Neural cell (in vitro differentiated cells): ENCODE results near the gene HIVEP3. TPM values are rescaled to one million over a fixed set of nuclear protein-coding genes. Genes with fewer than 3 reads are reported as not detected.

Experiments
- H2AFZ ChIP-seq: fragments of 200-600, 300-800 bp; sonication (generic), shearing (Covaris generic); 2 replicates; pipeline ENCODE4 v1.6.0; 2014; ENCODE audit warnings: low read depth, mild to moderate bottlenecking, antibody characterized with exemption, low read length, moderate library complexity
- H3F3A ChIP-seq: fragments of 200-600 bp; shearing (Covaris generic); 2 replicates; pipeline ENCODE4 v1.6.1; 2016; ENCODE audit warnings: mild to moderate bottlenecking, moderate library complexity, mixed read lengths, antibody characterized with exemption, low read length; ENCODE audit not compliant: insufficient read depth, poor library complexity, severe bottlenecking
- H3K27ac ChIP-seq: fragments of 200-600, 300-800 bp; sonication (generic), shearing (Covaris generic); 2 replicates; pipeline ENCODE4 v1.5.1; 2014; ENCODE audit warnings: mild to moderate bottlenecking, low read length, moderate library complexity
- H3K27me3 ChIP-seq: fragments of 300-800, 200-600 bp; sonication (generic), shearing (Covaris generic); 2 replicates; pipeline ENCODE4 v1.6.0; 2014; ENCODE audit warnings: mild to moderate bottlenecking, low read depth, low read length, moderate library complexity; ENCODE audit not compliant: insufficient read depth
- H3K36me3 ChIP-seq: fragments of 300-800, 200-600 bp; sonication (generic), shearing (Covaris generic); 2 replicates; pipeline ENCODE4 v1.5.1; 2014; ENCODE audit warnings: mild to moderate bottlenecking, antibody characterized with exemption, low read length, moderate library complexity; ENCODE audit not compliant: insufficient read depth
- H3K4me2 ChIP-seq: fragments of 300-800, 200-600 bp; sonication (generic), shearing (Covaris generic); 2 replicates; pipeline ENCODE4 v1.6.0; 2014; ENCODE audit warnings: mild to moderate bottlenecking, low read length
- H3K4me3 ChIP-seq: fragments of 300-800, 200-600 bp; sonication (generic), shearing (Covaris generic); 2 replicates; pipeline ENCODE4 v1.5.1; 2014; ENCODE audit warnings: mild to moderate bottlenecking, low read length, moderate library complexity
- H3K79me2 ChIP-seq: fragments of 200-600 bp; shearing (Covaris generic); replicated peaks from 2 replicates; pipeline ENCODE4 v1.6.0; 2014; ENCODE audit warnings: mild to moderate bottlenecking, low read length, moderate library complexity; ENCODE audit not compliant: insufficient read depth
- H3K9ac ChIP-seq: fragments of 300-800, 200-600 bp; sonication (generic), shearing (Covaris generic); 2 replicates; pipeline ENCODE4 v1.6.1; 2016; ENCODE audit warnings: mild to moderate bottlenecking, low read length, mixed read lengths
- H3K9me2 ChIP-seq: fragments of 200-600 bp; shearing (Covaris generic); 2 replicates; pipeline ENCODE4 v1.6.1; 2016; ENCODE audit warnings: mild to moderate bottlenecking, low read length, mixed read lengths; ENCODE audit not compliant: insufficient read depth
- H3K9me3 ChIP-seq: fragments of 200-600, 300-800 bp; sonication (generic), shearing (Covaris generic); 2 replicates; pipeline ENCODE4 v1.6.1; 2016; ENCODE audit warnings: mild to moderate bottlenecking, mixed run types, low read length, moderate library complexity, mixed read lengths
- H4K20me1 ChIP-seq: fragments of 200-600 bp; shearing (Covaris generic); 2 replicates; pipeline ENCODE4 v1.6.1; 2016; ENCODE audit warnings: mild to moderate bottlenecking, mixed run types; ENCODE audit not compliant: insufficient read depth
- EP300 ChIP-seq: fragments of 450-650 bp; conservative IDR thresholded peaks from 2 replicates; pipeline ENCODE4 v1.6.1; 2014; ENCODE audit warnings: antibody characterized with exemption, mild to moderate bottlenecking, moderate library complexity; ENCODE audit not compliant: poor library complexity, severe bottlenecking
- EZH2 ChIP-seq: fragments of 200-600, 300-800 bp; shearing (Covaris generic), sonication (generic); IDR thresholded peaks from 2 replicates; pipeline ENCODE4 v1.6.1; 2014; ENCODE audit warnings: antibody characterized with exemption, low read length, borderline replicate concordance, mild to moderate bottlenecking; ENCODE audit not compliant: insufficient read depth, poor library complexity, severe bottlenecking
- MXI1 ChIP-seq: fragments of 450-650 bp; conservative IDR thresholded peaks from 2 replicates; pipeline ENCODE4 v1.6.1; 2014; ENCODE audit warnings: antibody characterized with exemption, mild to moderate bottlenecking; ENCODE audit not compliant: poor library complexity, severe bottlenecking
- POLR2AphosphoS5 ChIP-seq: IDR thresholded peaks from 2 replicates; pipeline ENCODE4 v1.6.1; 2012
- RAD21 ChIP-seq: fragments of 450-650 bp; conservative IDR thresholded peaks from 2 replicates; pipeline ENCODE4 v1.6.1; 2014; ENCODE audit warnings: antibody characterized with exemption, mild to moderate bottlenecking, moderate library complexity
- SMC3 ChIP-seq: fragments of 450-650 bp; conservative IDR thresholded peaks from 2 replicates; pipeline ENCODE4 v1.6.1; 2014; ENCODE audit warnings: antibody characterized with exemption, mild to moderate bottlenecking, moderate library complexity; ENCODE audit not compliant: poor library complexity
- TAF1 ChIP-seq: IDR thresholded peaks from 2 replicates; pipeline ENCODE4 v1.6.1; 2012; ENCODE audit warnings: low read depth
- polyA plus RNA-seq: library from polyadenylated mRNA; depleted of rRNA; stranded (reverse); fragments of >200 nt; gene quantifications from 2 replicates; pipeline ENCODE4 v1.2.3, GENCODE V29; 2014
- TF ChIP-seq, protein P1 (sequence below): IDR thresholded peaks from 2 replicates; pipeline ENCODE4 v1.6.1; 2012; ENCODE audit warnings: borderline replicate concordance
- TF ChIP-seq, protein P2 (sequence below): fragments of 450-650 bp; IDR thresholded peaks from 2 replicates; pipeline ENCODE4 v1.5.1; 2014; ENCODE audit warnings: antibody characterized with exemption, mild to moderate bottlenecking, moderate library complexity; ENCODE audit not compliant: poor library complexity, severe bottlenecking

Gene HIVEP3
- polyA plus RNA-seq, 1 donor from 2014 or later: 2.6 TPM

DNA sequence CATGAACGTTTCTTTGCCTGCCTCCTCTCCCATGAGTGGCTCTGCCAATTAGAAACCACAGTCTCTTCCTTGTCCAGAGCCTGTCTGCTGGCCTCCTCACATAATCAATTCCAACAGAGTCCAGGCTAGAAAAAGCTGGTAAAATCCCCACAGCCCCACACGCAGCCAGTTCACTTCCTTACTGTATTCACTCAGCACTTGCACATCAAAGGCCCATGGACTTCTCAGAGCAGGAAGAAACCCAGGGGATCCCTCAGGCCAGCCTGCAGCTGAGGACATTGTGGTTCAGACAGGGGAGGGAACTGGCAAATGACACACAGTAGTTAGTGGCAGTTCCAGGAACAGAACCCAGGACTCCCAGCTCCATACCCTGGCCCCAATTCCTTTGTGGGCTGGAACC, 262.7 kb downstream of the HIVEP3 start:
- Histone ChIP-seq H3K27me3 (peaks cover 15% of the 10 kb centered on the region), H3K36me3 (no peaks in the 10 kb centered on the region), H3K79me2 (no peaks in the 10 kb centered on the region), H4K20me1 (no peaks in the 10 kb centered on the region), H3K9ac (no peak overlapping the region), H3K9me2 (no peaks in the 10 kb centered on the region), H3F3A (no peaks in the 10 kb centered on the region), H3K9me3 (no peaks in the 10 kb centered on the region), H3K27ac (no peak overlapping the region), H2AFZ (no peak overlapping the region), H3K4me3 (no peak overlapping the region), H3K4me2 (no peak overlapping the region)
- TF ChIP-seq MXI1: no peak
- no peak for TF ChIP-seq EZH2
- no peak for TF ChIP-seq RAD21
- no peak for TF ChIP-seq POLR2AphosphoS5
- no peak for TF ChIP-seq EP300
- TF ChIP-seq, protein P1, sequence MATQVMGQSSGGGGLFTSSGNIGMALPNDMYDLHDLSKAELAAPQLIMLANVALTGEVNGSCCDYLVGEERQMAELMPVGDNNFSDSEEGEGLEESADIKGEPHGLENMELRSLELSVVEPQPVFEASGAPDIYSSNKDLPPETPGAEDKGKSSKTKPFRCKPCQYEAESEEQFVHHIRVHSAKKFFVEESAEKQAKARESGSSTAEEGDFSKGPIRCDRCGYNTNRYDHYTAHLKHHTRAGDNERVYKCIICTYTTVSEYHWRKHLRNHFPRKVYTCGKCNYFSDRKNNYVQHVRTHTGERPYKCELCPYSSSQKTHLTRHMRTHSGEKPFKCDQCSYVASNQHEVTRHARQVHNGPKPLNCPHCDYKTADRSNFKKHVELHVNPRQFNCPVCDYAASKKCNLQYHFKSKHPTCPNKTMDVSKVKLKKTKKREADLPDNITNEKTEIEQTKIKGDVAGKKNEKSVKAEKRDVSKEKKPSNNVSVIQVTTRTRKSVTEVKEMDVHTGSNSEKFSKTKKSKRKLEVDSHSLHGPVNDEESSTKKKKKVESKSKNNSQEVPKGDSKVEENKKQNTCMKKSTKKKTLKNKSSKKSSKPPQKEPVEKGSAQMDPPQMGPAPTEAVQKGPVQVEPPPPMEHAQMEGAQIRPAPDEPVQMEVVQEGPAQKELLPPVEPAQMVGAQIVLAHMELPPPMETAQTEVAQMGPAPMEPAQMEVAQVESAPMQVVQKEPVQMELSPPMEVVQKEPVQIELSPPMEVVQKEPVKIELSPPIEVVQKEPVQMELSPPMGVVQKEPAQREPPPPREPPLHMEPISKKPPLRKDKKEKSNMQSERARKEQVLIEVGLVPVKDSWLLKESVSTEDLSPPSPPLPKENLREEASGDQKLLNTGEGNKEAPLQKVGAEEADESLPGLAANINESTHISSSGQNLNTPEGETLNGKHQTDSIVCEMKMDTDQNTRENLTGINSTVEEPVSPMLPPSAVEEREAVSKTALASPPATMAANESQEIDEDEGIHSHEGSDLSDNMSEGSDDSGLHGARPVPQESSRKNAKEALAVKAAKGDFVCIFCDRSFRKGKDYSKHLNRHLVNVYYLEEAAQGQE: no peak
- no peak for TF ChIP-seq SMC3
- no peak for TF ChIP-seq TAF1
- TF ChIP-seq, protein P2, sequence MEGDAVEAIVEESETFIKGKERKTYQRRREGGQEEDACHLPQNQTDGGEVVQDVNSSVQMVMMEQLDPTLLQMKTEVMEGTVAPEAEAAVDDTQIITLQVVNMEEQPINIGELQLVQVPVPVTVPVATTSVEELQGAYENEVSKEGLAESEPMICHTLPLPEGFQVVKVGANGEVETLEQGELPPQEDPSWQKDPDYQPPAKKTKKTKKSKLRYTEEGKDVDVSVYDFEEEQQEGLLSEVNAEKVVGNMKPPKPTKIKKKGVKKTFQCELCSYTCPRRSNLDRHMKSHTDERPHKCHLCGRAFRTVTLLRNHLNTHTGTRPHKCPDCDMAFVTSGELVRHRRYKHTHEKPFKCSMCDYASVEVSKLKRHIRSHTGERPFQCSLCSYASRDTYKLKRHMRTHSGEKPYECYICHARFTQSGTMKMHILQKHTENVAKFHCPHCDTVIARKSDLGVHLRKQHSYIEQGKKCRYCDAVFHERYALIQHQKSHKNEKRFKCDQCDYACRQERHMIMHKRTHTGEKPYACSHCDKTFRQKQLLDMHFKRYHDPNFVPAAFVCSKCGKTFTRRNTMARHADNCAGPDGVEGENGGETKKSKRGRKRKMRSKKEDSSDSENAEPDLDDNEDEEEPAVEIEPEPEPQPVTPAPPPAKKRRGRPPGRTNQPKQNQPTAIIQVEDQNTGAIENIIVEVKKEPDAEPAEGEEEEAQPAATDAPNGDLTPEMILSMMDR: no peak

- Histone ChIP-seq H3K79me2 (no peaks in the 10 kb centered on the region), H3K27ac (no peak overlapping the region), H3K4me3 (no peak overlapping the region), H3K9ac (no peak overlapping the region), H2AFZ (no peak overlapping the region), H3K27me3 (peaks cover 11% of the 10 kb centered on the region), H3K9me3 (no peaks in the 10 kb centered on the region), H3K9me2 (no peaks in the 10 kb centered on the region), H3K36me3 (no peaks in the 10 kb centered on the region), H4K20me1 (no peaks in the 10 kb centered on the region), H3K4me2 (no peak overlapping the region), H3F3A (no peaks in the 10 kb centered on the region)
- no peak for TF ChIP-seq SMC3
- no peak for TF ChIP-seq TAF1
- no peak for TF ChIP-seq POLR2AphosphoS5
- TF ChIP-seq, protein P2: no peak
- TF ChIP-seq MXI1: no peak
- no peak for TF ChIP-seq RAD21
Measured at GRCh38 chr1:41655632-41656031, 263.1 kb downstream of the HIVEP3 start.
